Measurements from ENCODE around the gene FBXW8.

DNA sequence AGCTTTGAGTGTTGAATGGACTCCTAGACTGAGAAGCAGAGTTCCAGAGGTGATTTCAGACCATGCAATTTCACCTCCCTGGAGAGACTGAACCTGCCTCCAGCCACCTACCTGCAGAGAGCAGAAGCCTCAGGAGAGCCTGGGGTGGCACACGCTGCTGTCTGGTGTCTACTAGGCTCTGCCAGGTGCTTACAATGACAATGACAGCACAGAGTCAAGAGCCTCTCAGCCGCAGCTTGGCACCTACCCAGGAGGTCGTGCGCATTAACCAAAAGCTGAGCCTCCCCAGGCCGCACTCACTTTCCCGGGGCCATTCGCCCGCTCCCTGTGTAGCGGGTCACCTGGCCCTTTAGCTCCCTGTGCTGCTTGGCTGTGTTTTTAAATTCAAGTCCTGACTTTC is 125.3 kb downstream of the FBXW8 start:
- TF ChIP-seq, protein P1, sequence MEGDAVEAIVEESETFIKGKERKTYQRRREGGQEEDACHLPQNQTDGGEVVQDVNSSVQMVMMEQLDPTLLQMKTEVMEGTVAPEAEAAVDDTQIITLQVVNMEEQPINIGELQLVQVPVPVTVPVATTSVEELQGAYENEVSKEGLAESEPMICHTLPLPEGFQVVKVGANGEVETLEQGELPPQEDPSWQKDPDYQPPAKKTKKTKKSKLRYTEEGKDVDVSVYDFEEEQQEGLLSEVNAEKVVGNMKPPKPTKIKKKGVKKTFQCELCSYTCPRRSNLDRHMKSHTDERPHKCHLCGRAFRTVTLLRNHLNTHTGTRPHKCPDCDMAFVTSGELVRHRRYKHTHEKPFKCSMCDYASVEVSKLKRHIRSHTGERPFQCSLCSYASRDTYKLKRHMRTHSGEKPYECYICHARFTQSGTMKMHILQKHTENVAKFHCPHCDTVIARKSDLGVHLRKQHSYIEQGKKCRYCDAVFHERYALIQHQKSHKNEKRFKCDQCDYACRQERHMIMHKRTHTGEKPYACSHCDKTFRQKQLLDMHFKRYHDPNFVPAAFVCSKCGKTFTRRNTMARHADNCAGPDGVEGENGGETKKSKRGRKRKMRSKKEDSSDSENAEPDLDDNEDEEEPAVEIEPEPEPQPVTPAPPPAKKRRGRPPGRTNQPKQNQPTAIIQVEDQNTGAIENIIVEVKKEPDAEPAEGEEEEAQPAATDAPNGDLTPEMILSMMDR (conservative IDR thresholded peaks at IDR 0.05): no peak
- TF ChIP-seq ZFX (IDR thresholded peaks at IDR 0.05): no peak
